AG09309 (cell line): ENCODE data around the gene RPL27.
A peak's percentile ranks its signal among the peaks of the same experiment; 100 is the strongest.

Experiments used
- DNase-seq: peaks from one replicate; pipeline ENCODE4 v3.0.0-alpha.2; 2010; ENCODE audit warnings: low read depth
- H3K4me3 ChIP-seq: 2 replicates; pipeline ENCODE4 v1.5.1; 2011; ENCODE audit warnings: mild to moderate bottlenecking, low read depth, low read length, moderate library complexity; ENCODE audit not compliant: control insufficient read depth
- TF ChIP-seq, protein P1 (sequence below): IDR thresholded peaks from 2 replicates; pipeline ENCODE4 v1.5.1; 2011; ENCODE audit warnings: mild to moderate bottlenecking, low read depth, low read length, inconsistent platforms; ENCODE audit not compliant: insufficient read depth, control insufficient read depth; ENCODE audit errors: missing control alignments

The RPL27 gene

DNA sequence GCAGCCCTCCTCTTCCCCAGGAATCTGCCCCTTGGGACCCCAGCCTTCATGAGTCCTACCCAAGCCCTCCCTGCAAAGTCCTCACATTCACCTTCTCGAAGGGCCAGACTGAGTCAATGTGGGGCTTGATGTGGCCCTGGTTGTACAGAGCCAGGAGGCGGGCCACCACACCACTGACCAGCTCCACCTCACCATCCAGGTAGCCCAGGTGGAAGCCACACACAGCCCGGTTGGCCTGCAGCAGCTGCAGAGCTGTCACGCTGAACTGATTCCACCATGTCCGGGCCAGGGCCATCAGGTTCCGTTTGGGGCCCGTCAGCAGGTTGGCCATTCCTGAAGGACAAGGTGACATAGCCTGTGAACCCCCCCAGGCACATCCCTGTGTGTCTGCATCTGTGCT lies 18.0 kb downstream of the RPL27 start:
- no peak overlapping the region for H3K4me3 ChIP-seq
- TF ChIP-seq, protein P1, sequence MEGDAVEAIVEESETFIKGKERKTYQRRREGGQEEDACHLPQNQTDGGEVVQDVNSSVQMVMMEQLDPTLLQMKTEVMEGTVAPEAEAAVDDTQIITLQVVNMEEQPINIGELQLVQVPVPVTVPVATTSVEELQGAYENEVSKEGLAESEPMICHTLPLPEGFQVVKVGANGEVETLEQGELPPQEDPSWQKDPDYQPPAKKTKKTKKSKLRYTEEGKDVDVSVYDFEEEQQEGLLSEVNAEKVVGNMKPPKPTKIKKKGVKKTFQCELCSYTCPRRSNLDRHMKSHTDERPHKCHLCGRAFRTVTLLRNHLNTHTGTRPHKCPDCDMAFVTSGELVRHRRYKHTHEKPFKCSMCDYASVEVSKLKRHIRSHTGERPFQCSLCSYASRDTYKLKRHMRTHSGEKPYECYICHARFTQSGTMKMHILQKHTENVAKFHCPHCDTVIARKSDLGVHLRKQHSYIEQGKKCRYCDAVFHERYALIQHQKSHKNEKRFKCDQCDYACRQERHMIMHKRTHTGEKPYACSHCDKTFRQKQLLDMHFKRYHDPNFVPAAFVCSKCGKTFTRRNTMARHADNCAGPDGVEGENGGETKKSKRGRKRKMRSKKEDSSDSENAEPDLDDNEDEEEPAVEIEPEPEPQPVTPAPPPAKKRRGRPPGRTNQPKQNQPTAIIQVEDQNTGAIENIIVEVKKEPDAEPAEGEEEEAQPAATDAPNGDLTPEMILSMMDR = no peak
- DNase-seq = no peak

DNA sequence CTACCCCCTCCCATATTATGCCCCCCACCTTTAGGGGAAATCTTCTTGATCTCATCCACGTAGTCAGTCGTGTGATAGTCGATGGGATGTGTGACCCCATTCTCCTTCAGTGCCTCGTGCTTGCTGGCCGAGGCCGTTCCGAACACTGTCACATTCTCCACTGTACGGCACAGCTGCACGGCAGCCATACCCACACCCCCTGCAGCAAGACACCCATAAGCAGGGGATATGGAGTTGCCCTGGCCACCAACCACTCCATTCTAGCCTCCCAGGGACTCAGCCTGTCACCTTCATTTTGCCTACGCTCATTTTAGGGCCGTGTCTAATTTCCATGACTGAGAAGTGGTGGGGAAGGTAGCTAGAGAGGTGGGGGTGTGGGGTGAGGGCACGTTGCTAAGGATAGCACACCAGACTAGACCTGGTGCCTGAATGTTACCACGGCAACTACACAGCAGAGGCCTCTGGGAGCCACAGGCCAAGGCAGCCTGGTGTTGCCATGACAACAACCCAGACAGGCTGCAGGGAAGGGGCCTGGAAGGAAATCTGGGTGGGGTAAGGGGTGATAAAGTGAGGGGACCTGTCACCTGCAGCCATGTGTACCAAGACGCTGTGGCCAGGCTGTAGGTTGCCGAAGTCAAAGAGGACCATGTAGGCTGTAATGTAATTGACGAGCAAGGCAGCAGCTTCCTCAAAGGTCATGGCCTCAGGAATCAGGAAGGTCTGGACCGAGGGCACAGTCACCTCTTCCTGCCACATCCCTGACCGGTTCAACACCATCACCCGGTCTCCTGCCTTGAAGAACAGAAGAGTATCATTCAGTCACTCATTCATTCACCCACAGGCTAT lies 20.0 kb downstream of the RPL27 start:
- TF ChIP-seq, protein P1 = no peak
- no peak for DNase-seq
- no peak overlapping the region for H3K4me3 ChIP-seq

DNA sequence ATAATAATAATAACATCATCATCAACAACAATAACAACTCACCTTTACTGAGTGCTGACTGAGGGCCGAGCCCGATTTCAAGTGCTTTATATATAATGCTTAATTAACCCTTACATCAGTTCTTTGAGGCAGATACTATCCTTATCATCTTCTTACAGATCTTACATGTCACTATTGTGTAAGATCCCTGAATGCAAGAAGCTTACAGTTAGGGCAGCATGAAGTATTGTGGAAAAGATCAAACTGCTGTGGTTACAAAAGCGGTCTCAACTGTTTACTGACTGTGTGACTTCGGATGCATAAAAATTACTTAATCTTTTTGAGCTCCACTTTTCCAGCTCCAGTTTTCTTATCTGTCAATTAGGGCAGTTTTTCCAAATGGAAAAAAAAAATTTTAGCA lies 20.7 kb downstream of the RPL27 start:
- DNase-seq = no peak
- TF ChIP-seq, protein P1 = no peak
- H3K4me3 ChIP-seq = no peak overlapping the region

DNA sequence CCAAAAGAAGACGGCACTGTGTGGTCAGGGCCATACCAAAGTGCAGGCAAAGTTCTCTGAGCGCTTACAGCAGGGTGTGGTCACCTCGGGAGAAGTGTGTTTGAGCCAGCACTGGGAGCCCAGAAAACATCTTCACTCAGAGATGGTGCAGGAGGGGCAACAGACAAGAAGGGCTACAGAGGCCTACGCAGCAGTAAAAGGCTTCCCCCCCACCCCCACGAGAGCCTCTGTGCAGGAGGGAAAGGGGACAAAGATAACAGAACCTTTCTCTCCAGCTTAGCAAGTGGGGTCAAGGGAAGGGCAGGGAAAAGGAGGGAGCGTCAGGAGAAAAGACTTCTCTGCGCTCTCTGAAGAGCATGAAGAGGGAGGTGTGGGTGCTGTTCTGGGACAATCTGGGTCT lies 21.2 kb downstream of the RPL27 start:
- H3K4me3 ChIP-seq = no peak overlapping the region
- TF ChIP-seq, protein P1 = no peak
- DNase-seq = no peak

DNA sequence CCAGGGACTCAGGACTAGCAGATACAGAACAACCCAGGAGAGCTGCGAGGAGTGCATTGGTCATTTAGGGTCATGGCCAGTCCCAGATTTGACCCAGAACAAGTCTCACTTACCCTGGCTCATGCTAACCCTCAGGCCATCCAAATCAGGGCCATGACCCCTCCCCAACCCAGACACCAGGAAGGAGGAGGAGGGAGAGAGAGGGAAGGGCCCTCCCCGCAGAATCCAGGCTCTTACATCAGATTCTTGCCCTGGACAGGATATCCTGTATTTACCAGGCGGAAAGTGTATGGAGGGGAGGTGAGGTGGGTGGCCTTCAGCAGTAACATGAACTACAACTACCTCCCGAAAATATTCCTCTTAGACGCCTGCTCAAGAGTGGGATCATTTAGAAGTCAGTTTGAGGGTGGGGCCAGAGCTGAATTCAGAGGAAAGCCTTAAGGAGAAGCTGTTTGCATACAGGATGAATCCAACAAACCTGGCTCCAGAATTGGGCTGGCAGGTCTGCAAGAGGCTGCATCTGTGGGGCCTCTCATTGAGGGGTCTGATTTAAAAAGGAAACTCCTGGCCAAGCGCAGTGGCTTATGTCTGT lies 21.9 kb downstream of the RPL27 start:
- TF ChIP-seq, protein P1 = no peak
- no peak overlapping the region for H3K4me3 ChIP-seq
- DNase-seq = no peak

DNA sequence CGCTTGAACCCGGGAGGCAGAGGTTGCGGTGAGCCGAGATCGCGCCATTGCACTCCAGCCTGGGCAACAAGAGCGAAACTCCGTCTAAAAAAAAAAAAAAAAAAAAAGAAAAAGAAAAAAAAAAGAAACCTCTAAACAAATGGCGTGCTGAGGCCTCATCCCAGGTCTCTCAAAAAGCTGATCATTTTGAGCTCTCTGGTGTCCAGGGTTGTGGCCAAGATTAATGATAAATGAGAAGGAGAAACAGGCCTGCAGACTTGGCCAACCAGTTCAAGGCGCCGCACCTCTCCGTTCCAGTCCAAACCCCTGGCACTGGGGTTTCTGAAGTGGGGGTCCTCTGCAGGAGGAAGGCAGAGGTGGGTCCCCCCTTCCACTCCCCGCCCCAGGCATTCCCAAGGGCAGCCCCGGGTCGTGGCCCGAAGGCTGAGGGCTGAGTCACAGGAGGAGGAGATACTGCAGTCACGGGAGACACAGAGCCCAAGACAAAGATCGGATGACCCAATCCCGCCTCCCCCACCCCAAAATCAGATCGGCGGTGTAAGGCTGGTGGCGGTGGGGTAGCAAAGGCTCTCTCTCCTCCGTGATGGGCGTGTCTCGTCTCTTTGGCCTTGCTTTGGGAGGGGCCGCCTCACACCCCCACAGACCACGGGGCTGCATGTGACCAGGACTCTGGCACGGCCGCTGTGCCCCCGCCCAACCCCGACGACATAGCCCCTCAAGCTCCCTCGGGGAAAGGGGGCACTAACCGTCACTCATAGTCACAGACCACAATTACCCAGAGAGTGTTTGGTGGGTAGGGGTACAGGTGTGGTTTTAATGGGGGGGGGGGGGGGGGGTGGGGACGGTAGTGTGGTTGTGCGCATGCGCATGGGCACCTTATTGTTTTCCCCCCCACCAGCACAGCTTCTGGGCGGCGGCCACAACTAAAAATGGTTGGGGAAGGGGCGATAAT lies 22.8 kb downstream of the RPL27 start:
- H3K4me3 ChIP-seq = peak overlapping the region; percentile 93
- no peak for DNase-seq
- TF ChIP-seq, protein P1 = no peak
